ELR (cell line): ENCODE data around the gene CTCFL.
A peak's percentile ranks its signal among the peaks of the same experiment; 100 is the strongest.
"Not testable (repeated sequence)": the region's sequence is repeated elsewhere in the genome, so short reads cannot be mapped to it uniquely, and the experiment has no call there.

Source experiments
- DNase-seq: peaks from one replicate; pipeline ENCODE4 v3.0.0-alpha.2; 2015; ENCODE audit warnings: low read depth

Gene CTCFL

GRCh38 chr20:57507477-57507876 is 17.5 kb downstream of the CTCFL start:
- DNase-seq = peak; percentile 48

- DNase-seq = no peak
These were observed 19.0 kb downstream of the CTCFL start for GRCh38 chr20:57505979-57506378.

GRCh38 chr20:57504411-57504810 is 20.5 kb downstream of the CTCFL start:
- DNase-seq = no peak

GRCh38 chr20:57503035-57503658 is 21.8 kb downstream of the CTCFL start:
- DNase-seq = no peak

GRCh38 chr20:57502336-57502700 is 22.6 kb downstream of the CTCFL start:
- DNase-seq = no peak

- peak; percentile 81 for DNase-seq
These were observed 23.2 kb downstream of the CTCFL start for GRCh38 chr20:57501461-57502335.

GRCh38 chr20:57500962-57501361 is 24.0 kb downstream of the CTCFL start:
- DNase-seq = no peak

GRCh38 chr20:57500235-57500634 is 24.7 kb downstream of the CTCFL start:
- no peak for DNase-seq

- no peak for DNase-seq
These were observed 25.3 kb downstream of the CTCFL start for GRCh38 chr20:57499676-57500075.

- DNase-seq = peak; percentile 71
These were observed 26.2 kb downstream of the CTCFL start for GRCh38 chr20:57498425-57499400.

- DNase-seq = no peak
These were observed 28.3 kb downstream of the CTCFL start for GRCh38 chr20:57496592-57496991.

- DNase-seq = no peak
These were observed 29.0 kb downstream of the CTCFL start for GRCh38 chr20:57495978-57496377.

GRCh38 chr20:57493091-57493615 is 31.8 kb downstream of the CTCFL start:
- no peak for DNase-seq

- DNase-seq = no peak
These were observed 33.6 kb downstream of the CTCFL start for GRCh38 chr20:57491373-57491772.

- DNase-seq = not testable (repeated sequence)
These were observed 36.7 kb downstream of the CTCFL start for GRCh38 chr20:57488277-57488676.

- DNase-seq = no peak
These were observed 39.2 kb downstream of the CTCFL start for GRCh38 chr20:57485770-57486169.

GRCh38 chr20:57484772-57485171 is 40.2 kb downstream of the CTCFL start:
- DNase-seq = no peak

- DNase-seq = no peak
These were observed 41.5 kb downstream of the CTCFL start for GRCh38 chr20:57483287-57484050.

GRCh38 chr20:57482796-57483195 is 42.1 kb downstream of the CTCFL start:
- no peak for DNase-seq

GRCh38 chr20:57482148-57482547 is 42.8 kb downstream of the CTCFL start:
- DNase-seq = no peak

GRCh38 chr20:57481281-57481711 is 43.6 kb downstream of the CTCFL start:
- DNase-seq = no peak
